WI38 (cell line): ENCODE measurements around the gene CGRRF1.

Experiments used
- H3K4me3 ChIP-seq: 2 replicates; pipeline ENCODE4 v1.5.1; 2011; ENCODE audit warnings: low read depth, mild to moderate bottlenecking, control low read depth, low read length
- CTCF ChIP-seq: IDR thresholded peaks from 2 replicates; pipeline ENCODE4 v1.5.1; 2012; ENCODE audit warnings: low read depth, mild to moderate bottlenecking, control low read depth, low read length

Gene CGRRF1

GRCh38 chr14:54556535-54556934, 46.8 kb downstream of the CGRRF1 start:
- no peak for TF ChIP-seq CTCF

GRCh38 chr14:54562334-54562733, 52.6 kb downstream of the CGRRF1 start:
- TF ChIP-seq CTCF: no peak
- no peak overlapping the region for H3K4me3 ChIP-seq

More at GRCh38 chr14:54556535-54556934, 46.8 kb downstream of the CGRRF1 start:
- no peak overlapping the region for H3K4me3 ChIP-seq

GRCh38 chr14:54564071-54564867, 54.6 kb downstream of the CGRRF1 start:
- TF ChIP-seq CTCF: peak; percentile 40; the same call in 1 of the 2 replicates
- H3K4me3 ChIP-seq: peak overlapping the region; percentile 79

- H3K4me3 ChIP-seq: peak overlapping the region; percentile 79
- TF ChIP-seq CTCF: no peak
Measured at GRCh38 chr14:54564868-54565784, 55.4 kb downstream of the CGRRF1 start.

- peak overlapping the region; percentile 79 for H3K4me3 ChIP-seq
- no peak for TF ChIP-seq CTCF
Measured at GRCh38 chr14:54565785-54566409, 56.2 kb downstream of the CGRRF1 start.

GRCh38 chr14:54566410-54567223, 56.9 kb downstream of the CGRRF1 start, which contains the start of gene SAMD4A:
TSS of gene SAMD4A (plus strand) at chr14:54567128. CDS start at chr14:54567917, 789 bp downstream.
- no peak for TF ChIP-seq CTCF

More at GRCh38 chr14:54566410-54567223, 56.9 kb downstream of the CGRRF1 start, which contains the start of gene SAMD4A:
- H3K4me3 ChIP-seq: peak within 1 kb of the TSS; percentile 79
